CD14-positive monocyte (primary cell): ENCODE measurements around the gene DCPS. TPM values are rescaled to one million over a fixed set of nuclear protein-coding genes. Genes with fewer than 3 reads are reported as not detected.
"Not testable (repeated sequence)": the region's sequence is repeated elsewhere in the genome, so short reads cannot be mapped to it uniquely, and the experiment has no call there.

Experiments
- DNase-seq, 3 donors: peaks; one replicate each; pipeline ENCODE4 v3.0.0-alpha.2; 2011 to 2022
- H2AFZ ChIP-seq: 2 replicates; pipeline ENCODE4 v1.6.0; 2012; ENCODE audit warnings: mild to moderate bottlenecking, low read depth, low read length, inconsistent platforms; ENCODE audit not compliant: insufficient read depth, poor library complexity, severe bottlenecking
- H3K27ac ChIP-seq, 2 donors: 1 replicate in 1 of 2; 2 replicates in 1 of 2; pipeline ENCODE4 v1.5.1; 2012 to 2013; ENCODE audit warnings: low read length in 2 of 2, control low read depth in 1 of 2, inconsistent platforms in 1 of 2, low read depth in 1 of 2, mild to moderate bottlenecking in 1 of 2
- H3K27me3 ChIP-seq, 2 donors: one replicate each; pipeline versions ENCODE4 v1.6.0 to v1.6.1; 2011 to 2013; ENCODE audit warnings: low read length in 2 of 2; ENCODE audit not compliant: control insufficient read depth in 2 of 2, insufficient read depth in 2 of 2
- H3K36me3 ChIP-seq, 2 donors: replicated peaks in 1 of 2; 1 replicate in 1 of 2; 2 replicates in 1 of 2; pipeline versions ENCODE4 v1.5.1 to v1.6.1; 2012 to 2013; ENCODE audit warnings: low read length in 2 of 2, control low read depth in 1 of 2, inconsistent platforms in 1 of 2, mild to moderate bottlenecking in 1 of 2; ENCODE audit not compliant: insufficient read depth in 2 of 2, control insufficient read depth in 1 of 2
- H3K4me1 ChIP-seq, 2 donors: 1 replicate in 1 of 2; 2 replicates in 1 of 2; pipeline versions ENCODE4 v1.5.1 to v1.6.1; 2012 to 2013; ENCODE audit warnings: low read length in 2 of 2, control low read depth in 1 of 2, inconsistent platforms in 1 of 2, mild to moderate bottlenecking in 1 of 2, moderate library complexity in 1 of 2; ENCODE audit not compliant: insufficient read depth in 2 of 2, control insufficient read depth in 1 of 2
- H3K4me2 ChIP-seq: replicated peaks from 2 replicates; pipeline ENCODE3; 2012; ENCODE audit warnings: low read length, moderate library complexity, mild to moderate bottlenecking; ENCODE audit not compliant: poor library complexity, severe bottlenecking; ENCODE audit errors: extremely low read depth
- H3K4me3 ChIP-seq, 3 experiments: fragments of 200-600 bp in 1 of 3; sonication (generic) in 1 of 3; replicated peaks in 1 of 3; 1 replicate in 2 of 3; 2 replicates in 1 of 3; pipeline ENCODE4 v1.5.1; 2011 to 2013; ENCODE audit warnings: low read length in 3 of 3, mild to moderate bottlenecking in 3 of 3, control low read depth in 2 of 3, low read depth in 2 of 3, inconsistent platforms in 1 of 3, moderate library complexity in 1 of 3
- H3K79me2 ChIP-seq: 2 replicates; pipeline ENCODE4 v1.6.0; 2012; ENCODE audit warnings: mild to moderate bottlenecking, control low read depth, inconsistent platforms, low read length, moderate library complexity; ENCODE audit not compliant: insufficient read depth
- H3K9ac ChIP-seq: 2 replicates; pipeline ENCODE4 v1.6.0; 2017; ENCODE audit warnings: low read length, mild to moderate bottlenecking; ENCODE audit not compliant: insufficient read depth, poor library complexity, severe bottlenecking
- H3K9me3 ChIP-seq, 2 donors: replicated peaks in 1 of 2; 1 replicate in 1 of 2; 2 replicates in 1 of 2; pipeline versions ENCODE4 v1.5.1 to v1.6.1; 2012 to 2013; ENCODE audit warnings: low read length in 2 of 2, control low read depth in 1 of 2; ENCODE audit not compliant: control insufficient read depth in 1 of 2, insufficient read depth in 1 of 2
- H4K20me1 ChIP-seq: 2 replicates; pipeline ENCODE4 v1.6.0; 2012; ENCODE audit warnings: mild to moderate bottlenecking, low read length, control low read depth, moderate library complexity; ENCODE audit not compliant: insufficient read depth
- H3K27ac Mint-ChIP-seq, 7 donors: one replicate each; pipeline ENCODE4 v1.8.0; 2020; ENCODE audit warnings: mild to moderate bottlenecking in 7 of 7, mixed read lengths in 7 of 7, moderate library complexity in 6 of 7, inconsistent platforms in 2 of 7
- H3K27me3 Mint-ChIP-seq, 3 donors: one replicate each; pipeline ENCODE4 v1.8.0; 2021 to 2022; ENCODE audit warnings: low read depth in 3 of 3, mild to moderate bottlenecking in 3 of 3, mixed read lengths in 3 of 3, moderate library complexity in 3 of 3, inconsistent platforms in 1 of 3
- H3K36me3 Mint-ChIP-seq, 2 donors: one replicate each; pipeline ENCODE4 v1.8.0; 2020; ENCODE audit warnings: mixed read lengths in 2 of 2, inconsistent platforms in 1 of 2, mild to moderate bottlenecking in 1 of 2
- H3K4me1 Mint-ChIP-seq: one replicate; pipeline ENCODE4 v1.8.0; 2020; ENCODE audit warnings: mild to moderate bottlenecking, mixed read lengths
- H3K4me3 Mint-ChIP-seq, 2 donors: one replicate each; pipeline ENCODE4 v1.8.0; 2020; ENCODE audit warnings: mild to moderate bottlenecking in 2 of 2, mixed read lengths in 2 of 2, moderate library complexity in 1 of 2
- H3K9me3 Mint-ChIP-seq, 7 donors: one replicate each; pipeline ENCODE4 v1.8.0; 2020 to 2022; ENCODE audit warnings: mixed read lengths in 7 of 7, mild to moderate bottlenecking in 6 of 7, moderate library complexity in 6 of 7, inconsistent platforms in 2 of 7
- CTCF ChIP-seq: fragments of 200-600 bp; IDR thresholded peaks from one replicate; pipeline ENCODE4 v1.8.0; 2022; ENCODE audit warnings: antibody characterized with exemption, mild to moderate bottlenecking
- WGBS: methylation state at CpG from one replicate; pipeline ENCODE4 v1.1.5; 2013; ENCODE audit warnings: missing lambda C conversion rate; ENCODE audit not compliant: insufficient coverage; 5-methylcytosine and 5-hydroxymethylcytosine counted together
- intact Hi-C, 2 donors: fragments of 100-400 bp; cut with micrococcal nuclease; formaldehyde crosslinking; loops; one replicate each; pipeline versions ENCODE4 v1.15.0 to v1.15.1; 2023
- polyA plus RNA-seq, 3 donors: library from polyadenylated mRNA; depleted of rRNA in 1 of 3; unstranded in 2 of 3; stranded (reverse) in 1 of 3; fragments of 300-500 nt in 2 of 3; fragments of >200 nt in 1 of 3; fragmentation: Illumina TruSeq in 2 of 3; gene quantifications; 1 replicate in 2 of 3; 2 replicates in 1 of 3; pipeline ENCODE4 v1.2.3, GENCODE V29; 2012 to 2021

Gene DCPS
- polyA plus RNA-seq, 3 donors = 26.3 to 30.7 (median 30.4) TPM

DNA sequence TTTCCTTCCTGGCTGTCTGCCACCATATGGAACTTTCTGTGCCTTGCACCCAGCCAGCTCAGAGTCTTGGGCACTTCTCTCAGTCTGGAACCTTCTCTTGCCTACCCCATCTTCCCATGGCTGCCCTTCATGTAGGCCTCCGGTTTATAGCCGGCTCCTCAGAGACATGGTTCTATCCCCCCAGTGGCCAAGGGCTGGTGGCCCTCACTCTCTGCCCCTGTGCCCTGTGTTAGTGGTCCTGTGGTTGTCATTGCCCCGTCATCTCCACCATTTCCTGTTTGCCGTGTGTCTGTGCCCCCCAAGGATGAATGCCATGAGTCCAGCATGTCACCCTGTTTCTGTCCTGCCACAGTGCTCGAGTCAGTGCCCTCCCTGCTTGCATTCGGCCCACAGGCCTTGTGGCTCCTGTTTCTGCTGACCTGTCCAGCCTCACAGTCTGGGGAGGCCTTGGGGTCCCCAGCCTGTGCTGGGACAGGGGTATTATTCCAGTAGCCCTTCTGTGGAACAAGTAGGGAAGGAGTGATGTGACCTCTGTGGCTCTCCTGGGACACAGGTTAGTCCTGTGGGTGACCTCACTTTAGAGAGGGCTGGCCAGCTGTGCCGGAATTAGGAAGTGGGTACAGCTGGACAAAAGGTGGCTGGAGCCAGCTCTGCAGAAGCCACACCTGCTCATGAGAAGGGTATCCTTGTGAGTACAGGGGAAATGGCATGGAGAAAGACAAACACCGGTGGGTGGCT is 82.3 kb downstream of the DCPS start:
- H3K4me1 Mint-ChIP-seq = peaks cover 26% of the 10 kb centered on the region
- H3K4me3 Mint-ChIP-seq = peak overlapping the region in 1 of 2 donors; percentile 60
- intact Hi-C loops = no loop called here

DNA sequence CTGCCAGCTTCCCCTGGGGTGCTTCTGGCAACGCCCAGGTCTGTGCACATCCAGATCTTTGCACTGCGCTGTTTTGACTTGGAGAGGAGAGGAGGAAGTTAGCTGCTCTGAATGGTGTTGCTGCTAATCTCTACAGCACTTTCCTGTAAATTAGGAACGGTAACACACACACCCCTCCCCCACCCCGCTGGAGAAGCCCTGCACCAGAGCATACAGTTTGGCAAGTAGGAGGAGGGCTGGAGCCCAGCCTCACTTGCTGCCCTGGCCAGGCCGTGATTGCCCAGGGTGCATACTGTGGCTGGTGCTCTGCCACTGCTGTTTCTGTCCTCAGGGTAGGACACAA is 82.8 kb downstream of the DCPS start:
- Mint-ChIP-seq H3K27ac (peak overlapping the region in 5 of 7 donors; percentile 32 to 81 (median 74)), H3K4me1 (peaks cover 29% of the 10 kb centered on the region), H3K4me3 (peak overlapping the region; percentile 27 to 60)
- H4K20me1 ChIP-seq, H3K36me3 Mint-ChIP-seq, H3K9ac ChIP-seq, intact Hi-C loops, H3K27me3 ChIP-seq, H3K36me3 ChIP-seq, H3K9me3 Mint-ChIP-seq, H3K9me3 ChIP-seq, H3K27me3 Mint-ChIP-seq: not testable (repeated sequence)
- peak overlapping the region; percentile 1 for H3K4me2 ChIP-seq
- H3K27ac ChIP-seq = peak overlapping the region; percentile 24 to 57
- peaks cover 26 to 29% of the 10 kb centered on the region in 2 donors for H3K4me1 ChIP-seq
- peak overlapping the region; percentile 37 for H2AFZ ChIP-seq
- H3K79me2 ChIP-seq = peaks cover 41% of the 10 kb centered on the region
- H3K4me3 ChIP-seq = peak overlapping the region in 1 of 3 experiments; percentile 35
- WGBS = 0% methylated on average over 1 of the region's 5 CpGs
- peak; percentile 29 to 43 (median 31) for DNase-seq

More for the DNA sequence above, 82.3 kb downstream of the DCPS start:
- Histone ChIP-seq H3K27me3 (no peaks in the 10 kb centered on the region), H2AFZ (peak overlapping the region; percentile 37), H3K79me2 (peaks cover 41% of the 10 kb centered on the region), H3K4me3 (peak overlapping the region in 1 of 3 experiments; percentile 35), H4K20me1 (no peaks in the 10 kb centered on the region), H3K4me2 (peak overlapping the region; percentile 2), H3K4me1 (peaks cover 22 to 25% of the 10 kb centered on the region in 2 donors), H3K9me3 (no peaks in the 10 kb centered on the region), H3K27ac (peak overlapping the region; percentile 33 to 57), H3K36me3 (no peaks in the 10 kb centered on the region), H3K9ac (no peak overlapping the region)
- no peaks in the 10 kb centered on the region for H3K9me3 Mint-ChIP-seq
- DNase-seq = no peak
- WGBS = 54% methylated on average over 5 of the region's 8 CpGs
- peaks cover 0 to 3% (median 0%) of the 10 kb centered on the region in 3 donors for H3K27me3 Mint-ChIP-seq
- TF ChIP-seq CTCF = no peak
- H3K27ac Mint-ChIP-seq = peak overlapping the region in 5 of 7 donors; percentile 78 to 84 (median 80)
- no peaks in the 10 kb centered on the region for H3K36me3 Mint-ChIP-seq
